Left lung (tissue), 10 donors: ENCODE measurements around the gene CCR7. TPM values are rescaled to one million over a fixed set of nuclear protein-coding genes. Genes with fewer than 3 reads are reported as not detected.

Experiments
- ATAC-seq: fragments of 200-7000 bp; cut with Tn5 transposase; one replicate; pipeline ENCODE4 v1.9.1; 2020; ENCODE audit warnings: moderate library complexity
- DNase-seq, 4 donors: peaks; one replicate each; pipeline ENCODE4 v3.0.0-alpha.2; 2013 to 2020
- H3K27ac ChIP-seq, 2 donors: fragments of 200-600 bp; sonication (generic) in 1 of 2; one replicate each; pipeline versions ENCODE4 v1.5.0 to v1.8.0; 2020 to 2021
- H3K27me3 ChIP-seq, 2 donors: fragments of 200-600 bp; sonication (generic) in 1 of 2; one replicate each; pipeline versions ENCODE4 v1.5.0 to v1.8.0; 2020 to 2021
- H3K36me3 ChIP-seq, 2 donors: fragments of 200-600 bp; sonication (generic) in 1 of 2; one replicate each; pipeline versions ENCODE4 v1.5.0 to v1.8.0; 2020 to 2021
- H3K4me1 ChIP-seq, 2 donors: fragments of 200-600 bp; one replicate each; pipeline ENCODE4 v1.8.0; 2021
- H3K4me3 ChIP-seq, 2 donors: fragments of 200-600 bp; sonication (generic) in 1 of 2; one replicate each; pipeline versions ENCODE4 v1.5.0 to v1.8.0; 2020 to 2021; ENCODE audit warnings: mild to moderate bottlenecking in 1 of 2
- H3K9me3 ChIP-seq, 2 donors: fragments of 200-600 bp; sonication (generic) in 1 of 2; one replicate each; pipeline versions ENCODE4 v1.5.0 to v1.8.0; 2020 to 2021
- CTCF ChIP-seq, 2 donors: fragments of 200-600 bp; sonication (generic) in 1 of 2; IDR thresholded peaks; one replicate each; pipeline versions ENCODE4 v1.5.0 to v1.8.0; 2021; ENCODE audit warnings: antibody characterized with exemption in 2 of 2
- intact Hi-C, 2 donors: fragments of 100-400 bp; cut with DNase I; formaldehyde crosslinking; loops; one replicate each; pipeline versions ENCODE4 v1.11.2 to v1.14.2; 2022
- polyA plus RNA-seq, 6 donors: library from polyadenylated mRNA; unstranded; fragments of 120-200 nt; gene quantifications; one replicate each; pipeline ENCODE4 v1.2.1, GENCODE V29; 2013; ENCODE audit not compliant: insufficient read length in 6 of 6
- total RNA-seq, 2 donors: library from RNA; stranded (reverse); fragmentation: NEBNext Ultra II Directional; extraction: Animal tissue kit (Norgen Biotek cat#: 25700); gene quantifications; one replicate each; pipeline ENCODE4 v1.2.1, GENCODE V29; 2021
- donor health status: DM: no; HTN: yes; CAD: no.
- donor health status: DM: no; HTN: no; CAD: no.

Gene CCR7
- total and polyA plus RNA-seq, 8 donors = 0.35 to 1.6 (median 0.79) TPM

GRCh38 chr17:40535924-40536294, 29.4 kb downstream of the CCR7 start:
- peaks cover 36 to 68% of the 10 kb centered on the region in 2 donors for H3K4me1 ChIP-seq

GRCh38 chr17:40535438-40535837, 29.8 kb downstream of the CCR7 start:
- Histone ChIP-seq H3K4me3 (no peak overlapping the region), H3K9me3 (no peaks in the 10 kb centered on the region), H3K27ac (peak overlapping the region; percentile 76 to 86), H3K27me3 (no peaks in the 10 kb centered on the region), H3K4me1 (peaks cover 36 to 64% of the 10 kb centered on the region in 2 donors), H3K36me3 (no peaks in the 10 kb centered on the region)
- ATAC-seq (no peak), DNase-seq (no peak)
- intact Hi-C loops = no loop called here
- TF ChIP-seq CTCF (IDR thresholded peaks at IDR 0.05) = no peak

More at GRCh38 chr17:40535924-40536294, 29.4 kb downstream of the CCR7 start:
- no peaks in the 10 kb centered on the region for H3K9me3 ChIP-seq
- DNase-seq (peak in 2 of 4 donors; percentile 73 to 76), ATAC-seq (peak; percentile 59)
- no peaks in the 10 kb centered on the region for H3K27me3 ChIP-seq
- intact Hi-C loops = no loop called here
- no peak for TF ChIP-seq CTCF (IDR thresholded peaks at IDR 0.05)
- no peak overlapping the region for H3K4me3 ChIP-seq
- no peaks in the 10 kb centered on the region for H3K36me3 ChIP-seq
- peak overlapping the region; percentile 76 to 86 for H3K27ac ChIP-seq

- Histone ChIP-seq H3K9me3 (no peaks in the 10 kb centered on the region), H3K27ac (peak overlapping the region; percentile 76 to 86), H3K4me1 (peaks cover 36 to 63% of the 10 kb centered on the region in 2 donors), H3K4me3 (no peak overlapping the region), H3K27me3 (no peaks in the 10 kb centered on the region), H3K36me3 (no peaks in the 10 kb centered on the region)
- TF ChIP-seq CTCF (IDR thresholded peaks at IDR 0.05) = no peak
- intact Hi-C loops = loop anchor here in 1 of 2 donors (5.0 kb wide), 2 partner anchors 92 to 172 kb away; partner anchors contain the start of genes GJD3 and IGFBP4
- ATAC-seq (peak; percentile 10), DNase-seq (no peak)
Observed at GRCh38 chr17:40534371-40535189, 30.7 kb downstream of the CCR7 start.

- TF ChIP-seq CTCF (IDR thresholded peaks at IDR 0.05) = no peak
- DNase-seq (peak in 1 of 4 donors; percentile 17), ATAC-seq (peak; percentile 3)
- intact Hi-C loops = loop anchor here in 1 of 2 donors (5.0 kb wide), 2 partner anchors 92 to 172 kb away; partner anchors contain the start of genes GJD3 and IGFBP4
- Histone ChIP-seq H3K4me1 (peaks cover 36 to 58% of the 10 kb centered on the region in 2 donors), H3K9me3 (no peaks in the 10 kb centered on the region), H3K36me3 (no peaks in the 10 kb centered on the region), H3K27me3 (no peaks in the 10 kb centered on the region), H3K4me3 (no peak overlapping the region), H3K27ac (peak overlapping the region; percentile 33 to 66)
Observed at GRCh38 chr17:40533896-40534295, 31.4 kb downstream of the CCR7 start.

GRCh38 chr17:40532520-40533253, 32.6 kb downstream of the CCR7 start:
- no peak overlapping the region for H3K4me3 ChIP-seq
- no peaks in the 10 kb centered on the region for H3K9me3 ChIP-seq
- H3K36me3 ChIP-seq = no peaks in the 10 kb centered on the region
- peak overlapping the region; percentile 39 to 65 for H3K27ac ChIP-seq
- ATAC-seq = no peak
- intact Hi-C loops = loop anchor here in 1 of 2 donors (5.0 kb wide), 2 partner anchors 90 to 170 kb away; partner anchors contain the start of genes GJD3 and IGFBP4
- peaks cover 33 to 46% of the 10 kb centered on the region in 2 donors for H3K4me1 ChIP-seq
- H3K27me3 ChIP-seq = no peaks in the 10 kb centered on the region
- TF ChIP-seq CTCF (IDR thresholded peaks at IDR 0.05) = no peak
- peak in 1 of 4 donors; percentile 10 for DNase-seq
